ENCODE measurements around the gene BACH2. TPM values are rescaled to one million over a fixed set of nuclear protein-coding genes. Genes with fewer than 3 reads are reported as not detected.
A peak's percentile ranks its signal among the peaks of the same experiment; 100 is the strongest.

Gene BACH2
- total RNA-seq, 1 donor from 2014 or later, result 3.9 TPM

GRCh38 chr6:89932245-89932802 lies 364.3 kb downstream of the BACH2 start:
- H3K9me3 ChIP-seq (ENCODE audit: low read depth), result no peaks in the 10 kb centered on the region
- H3K27ac ChIP-seq, result no peak overlapping the region
- peaks cover 24% of the 10 kb centered on the region for H3F3A ChIP-seq (ENCODE audit: low read depth)
- no peaks in the 10 kb centered on the region for H3K36me3 ChIP-seq
- Mint-ChIP-seq H3K27me3 (ENCODE audit: insufficient read depth, low read depth) (peaks cover 3% of the 10 kb centered on the region), H3K4me1 (peaks cover 43% of the 10 kb centered on the region), H3K4me3 (no peak overlapping the region), H3K9me3 (no peaks in the 10 kb centered on the region), H3K36me3 (peaks cover 36% of the 10 kb centered on the region), H3K27ac (no peak overlapping the region)
- no peak overlapping the region for H3K9ac ChIP-seq
- H3K4me2 ChIP-seq, result no peak overlapping the region
- DNase-seq (ENCODE audit: low spot score), result no peak
- no peaks in the 10 kb centered on the region for H4K20me1 ChIP-seq (ENCODE audit: low read depth)
- H3K27me3 ChIP-seq, result no peaks in the 10 kb centered on the region
- H2AFZ ChIP-seq (replicated peaks), result no peak overlapping the region
- H3K79me2 ChIP-seq (ENCODE audit: low read depth), result no peaks in the 10 kb centered on the region
- H3K4me3 ChIP-seq, result no peak overlapping the region
- peaks cover 34% of the 10 kb centered on the region for H3K4me1 ChIP-seq
- TF ChIP-seq EZH2 (IDR thresholded peaks at IDR 0.05) (no peak), CTCF (IDR thresholded peaks at IDR 0.05) (no peak), EZH2phosphoT487 (IDR thresholded peaks at IDR 0.05) (no peak)

GRCh38 chr6:89930789-89931188 lies 365.9 kb downstream of the BACH2 start:
- no peak overlapping the region for H3K4me2 ChIP-seq
- H3K4me3 ChIP-seq, result no peak overlapping the region
- H3K79me2 ChIP-seq (ENCODE audit: low read depth), result no peaks in the 10 kb centered on the region
- H3K4me3 Mint-ChIP-seq, result no peak overlapping the region
- H4K20me1 ChIP-seq (ENCODE audit: low read depth), result no peaks in the 10 kb centered on the region
- TF ChIP-seq EZH2 (IDR thresholded peaks at IDR 0.05), result no peak
- TF ChIP-seq EZH2phosphoT487 (IDR thresholded peaks at IDR 0.05), result no peak
- no peak for TF ChIP-seq CTCF (IDR thresholded peaks at IDR 0.05)
- peaks cover 38% of the 10 kb centered on the region for H3K4me1 ChIP-seq
- no peaks in the 10 kb centered on the region for H3K36me3 ChIP-seq
- no peak for DNase-seq (ENCODE audit: low spot score)
- peaks cover 27% of the 10 kb centered on the region for H3F3A ChIP-seq (ENCODE audit: low read depth)
- peaks cover 2% of the 10 kb centered on the region for H3K9me3 Mint-ChIP-seq
- H3K27ac Mint-ChIP-seq, result no peak overlapping the region
- no peaks in the 10 kb centered on the region for H3K9me3 ChIP-seq (ENCODE audit: low read depth)
- no peak overlapping the region for H2AFZ ChIP-seq (replicated peaks)
- peaks cover 27% of the 10 kb centered on the region for H3K36me3 Mint-ChIP-seq
- no peaks in the 10 kb centered on the region for H3K27me3 ChIP-seq
- H3K9ac ChIP-seq, result no peak overlapping the region
- H3K4me1 Mint-ChIP-seq, result peaks cover 52% of the 10 kb centered on the region
- H3K27me3 Mint-ChIP-seq (ENCODE audit: insufficient read depth, low read depth), result peaks cover 3% of the 10 kb centered on the region
- H3K27ac ChIP-seq, result no peak overlapping the region

GRCh38 chr6:89928604-89929003 lies 368.0 kb downstream of the BACH2 start:
- no peak for TF ChIP-seq EZH2 (IDR thresholded peaks at IDR 0.05)
- no peak for TF ChIP-seq CTCF (IDR thresholded peaks at IDR 0.05)
- no peak for TF ChIP-seq EZH2phosphoT487 (IDR thresholded peaks at IDR 0.05)
- Histone ChIP-seq H4K20me1 (ENCODE audit: low read depth) (no peaks in the 10 kb centered on the region), H3K4me2 (peak overlapping the region; percentile 30), H3K79me2 (ENCODE audit: low read depth) (no peaks in the 10 kb centered on the region), H2AFZ (replicated peaks) (no peak overlapping the region), H3K9ac (no peak overlapping the region), H3K9me3 (ENCODE audit: low read depth) (no peaks in the 10 kb centered on the region), H3K4me1 (peaks cover 38% of the 10 kb centered on the region), H3F3A (ENCODE audit: low read depth) (peaks cover 27% of the 10 kb centered on the region), H3K36me3 (no peaks in the 10 kb centered on the region), H3K27ac (peak overlapping the region; percentile 7), H3K4me3 (no peak overlapping the region), H3K27me3 (no peaks in the 10 kb centered on the region)
- Mint-ChIP-seq H3K9me3 (peaks cover 8% of the 10 kb centered on the region), H3K27ac (peak overlapping the region; percentile 76), H3K4me1 (peaks cover 49% of the 10 kb centered on the region), H3K27me3 (ENCODE audit: insufficient read depth, low read depth) (peaks cover 7% of the 10 kb centered on the region), H3K36me3 (peaks cover 27% of the 10 kb centered on the region), H3K4me3 (peak overlapping the region; percentile 3)
- DNase-seq (ENCODE audit: low spot score), result no peak

Measured in neural progenitor cell (in vitro differentiated cells).